Measurements from ENCODE around the gene MELK. TPM values are rescaled to one million over a fixed set of nuclear protein-coding genes. Genes with fewer than 3 reads are reported as not detected.
A peak's percentile ranks its signal among the peaks of the same experiment; 100 is the strongest.
"Not testable (repeated sequence)": the region's sequence is repeated elsewhere in the genome, so short reads cannot be mapped to it uniquely, and the experiment has no call there.

MELK gene
- total and polyA plus RNA-seq, 2 donors (not counting 1 experiment from before 2014, with no cell fraction given): 14.2 to 21.9 TPM

DNA sequence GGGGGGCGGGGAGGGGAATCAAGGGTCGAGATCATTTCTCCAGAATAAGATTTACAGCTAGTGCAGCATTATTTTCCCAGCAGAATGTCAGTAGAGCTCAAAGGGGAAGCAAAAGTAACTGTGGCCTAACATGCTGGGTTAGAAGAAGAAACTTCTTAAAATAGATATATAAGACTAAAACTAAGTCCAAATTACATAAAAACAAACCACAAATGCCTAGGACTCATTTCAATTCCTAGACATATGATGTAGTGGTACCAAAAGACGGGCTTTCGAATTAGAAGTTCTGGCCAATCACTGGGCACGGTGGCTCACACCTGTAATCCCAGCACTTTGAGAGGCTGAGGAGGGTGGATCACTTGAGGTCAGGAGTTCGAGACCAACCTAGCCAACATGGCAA lies 20.8 kb upstream of the MELK start:
- no peak overlapping the region for H2AFZ ChIP-seq (ENCODE audit: low read length)
- no peaks in the 10 kb centered on the region for H3K9me3 ChIP-seq (ENCODE audit: control insufficient read depth, insufficient read depth, low read depth, low read length)
- H3K9ac ChIP-seq (ENCODE audit: insufficient read depth, low read length): no peak overlapping the region
- TF ChIP-seq, protein P1, sequence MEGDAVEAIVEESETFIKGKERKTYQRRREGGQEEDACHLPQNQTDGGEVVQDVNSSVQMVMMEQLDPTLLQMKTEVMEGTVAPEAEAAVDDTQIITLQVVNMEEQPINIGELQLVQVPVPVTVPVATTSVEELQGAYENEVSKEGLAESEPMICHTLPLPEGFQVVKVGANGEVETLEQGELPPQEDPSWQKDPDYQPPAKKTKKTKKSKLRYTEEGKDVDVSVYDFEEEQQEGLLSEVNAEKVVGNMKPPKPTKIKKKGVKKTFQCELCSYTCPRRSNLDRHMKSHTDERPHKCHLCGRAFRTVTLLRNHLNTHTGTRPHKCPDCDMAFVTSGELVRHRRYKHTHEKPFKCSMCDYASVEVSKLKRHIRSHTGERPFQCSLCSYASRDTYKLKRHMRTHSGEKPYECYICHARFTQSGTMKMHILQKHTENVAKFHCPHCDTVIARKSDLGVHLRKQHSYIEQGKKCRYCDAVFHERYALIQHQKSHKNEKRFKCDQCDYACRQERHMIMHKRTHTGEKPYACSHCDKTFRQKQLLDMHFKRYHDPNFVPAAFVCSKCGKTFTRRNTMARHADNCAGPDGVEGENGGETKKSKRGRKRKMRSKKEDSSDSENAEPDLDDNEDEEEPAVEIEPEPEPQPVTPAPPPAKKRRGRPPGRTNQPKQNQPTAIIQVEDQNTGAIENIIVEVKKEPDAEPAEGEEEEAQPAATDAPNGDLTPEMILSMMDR (conservative IDR thresholded peaks at IDR 0.05 in 1 of 2, IDR thresholded peaks at IDR 0.05 in 1 of 2; ENCODE audit: low read depth in 1 of 2, low read length in 2 of 2): no peak
- no peak for TF ChIP-seq EZH2 (IDR thresholded peaks at IDR 0.05; ENCODE audit: low read length, missing control alignments)
- no peak overlapping the region for H3K4me2 ChIP-seq (ENCODE audit: extremely low read depth, insufficient read depth, low read length)
- H4K20me1 ChIP-seq (ENCODE audit: control insufficient read depth, extremely low read depth, insufficient read depth, low read length): no peaks in the 10 kb centered on the region
- H3K27ac ChIP-seq (ENCODE audit: insufficient read depth, low read length): no peak overlapping the region
- H3K4me1 ChIP-seq (ENCODE audit: control insufficient read depth, extremely low read depth, insufficient read depth, low read length): no peaks in the 10 kb centered on the region
- peaks cover 3% of the 10 kb centered on the region for H3K27me3 ChIP-seq (ENCODE audit: control insufficient read depth, insufficient read depth, low read length)
- DNase-seq (ENCODE audit: low read depth in 2 of 2): no peak
- H3K36me3 ChIP-seq (ENCODE audit: control insufficient read depth, insufficient read depth, low read length): no peaks in the 10 kb centered on the region
- no peak overlapping the region for H3K4me3 ChIP-seq (replicated peaks in 1 of 4; ENCODE audit: control extremely low read depth in 1 of 4, insufficient read depth in 1 of 4, low read depth in 3 of 4, low read length in 4 of 4)
- H3K79me2 ChIP-seq (ENCODE audit: control insufficient read depth, insufficient read depth, low read length): no peaks in the 10 kb centered on the region

DNA sequence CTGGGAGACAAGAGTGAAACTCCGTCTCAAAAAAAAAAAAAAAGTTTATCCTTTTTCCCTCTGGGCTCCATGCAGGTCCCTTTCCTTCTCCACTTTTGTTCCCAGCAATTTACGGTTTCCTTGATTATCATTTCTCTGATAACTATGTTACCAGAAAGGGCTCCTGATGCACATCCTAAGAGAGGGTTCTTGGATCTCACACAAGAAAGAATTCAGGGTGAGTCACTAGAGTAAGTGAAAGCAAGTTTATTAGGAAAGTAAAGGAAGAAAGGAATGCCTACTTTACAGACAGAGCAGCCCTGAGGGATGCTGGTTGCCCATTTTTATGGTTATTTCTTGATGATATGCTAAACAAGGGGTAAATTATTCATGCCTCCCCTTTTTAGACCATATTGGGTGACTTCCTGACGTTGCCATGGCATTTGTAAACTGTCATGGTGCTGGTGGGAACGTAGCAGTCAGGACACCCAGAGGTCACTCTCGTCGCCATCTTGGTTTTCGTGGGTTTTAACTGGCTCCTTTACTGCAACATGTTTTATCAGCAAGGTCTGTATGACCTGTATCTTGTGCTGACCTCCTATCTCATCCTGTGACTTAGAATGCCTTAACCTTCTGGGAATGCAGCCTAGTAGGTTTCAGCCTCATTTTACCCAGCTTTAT lies 13.5 kb upstream of the MELK start:
- H3K36me3 ChIP-seq (ENCODE audit: control insufficient read depth, insufficient read depth, low read length): no peaks in the 10 kb centered on the region
- H3K27me3 ChIP-seq (ENCODE audit: control insufficient read depth, insufficient read depth, low read length): no peaks in the 10 kb centered on the region
- peak in 1 of 2 donors; percentile 57 for DNase-seq (ENCODE audit: low read depth in 2 of 2)
- TF ChIP-seq EZH2 (IDR thresholded peaks at IDR 0.05; ENCODE audit: low read length, missing control alignments): no peak
- TF ChIP-seq, protein P1 (conservative IDR thresholded peaks at IDR 0.05 in 1 of 2, IDR thresholded peaks at IDR 0.05 in 1 of 2; ENCODE audit: low read depth in 1 of 2, low read length in 2 of 2): no peak
- no peaks in the 10 kb centered on the region for H3K9me3 ChIP-seq (ENCODE audit: control insufficient read depth, insufficient read depth, low read depth, low read length)
- no peak overlapping the region for H3K4me2 ChIP-seq (ENCODE audit: extremely low read depth, insufficient read depth, low read length)
- no peaks in the 10 kb centered on the region for H3K79me2 ChIP-seq (ENCODE audit: control insufficient read depth, insufficient read depth, low read length)
- H3K4me3 ChIP-seq (replicated peaks in 1 of 4; ENCODE audit: control extremely low read depth in 1 of 4, insufficient read depth in 1 of 4, low read depth in 3 of 4, low read length in 4 of 4): no peak overlapping the region
- H3K9ac ChIP-seq (ENCODE audit: insufficient read depth, low read length): no peak overlapping the region
- H4K20me1 ChIP-seq (ENCODE audit: control insufficient read depth, extremely low read depth, insufficient read depth, low read length): no peaks in the 10 kb centered on the region
- H2AFZ ChIP-seq (ENCODE audit: low read length): peak overlapping the region; percentile 52
- H3K27ac ChIP-seq (ENCODE audit: insufficient read depth, low read length): peak overlapping the region; percentile 23
- H3K4me1 ChIP-seq (ENCODE audit: control insufficient read depth, extremely low read depth, insufficient read depth, low read length): peaks cover 3% of the 10 kb centered on the region

DNA sequence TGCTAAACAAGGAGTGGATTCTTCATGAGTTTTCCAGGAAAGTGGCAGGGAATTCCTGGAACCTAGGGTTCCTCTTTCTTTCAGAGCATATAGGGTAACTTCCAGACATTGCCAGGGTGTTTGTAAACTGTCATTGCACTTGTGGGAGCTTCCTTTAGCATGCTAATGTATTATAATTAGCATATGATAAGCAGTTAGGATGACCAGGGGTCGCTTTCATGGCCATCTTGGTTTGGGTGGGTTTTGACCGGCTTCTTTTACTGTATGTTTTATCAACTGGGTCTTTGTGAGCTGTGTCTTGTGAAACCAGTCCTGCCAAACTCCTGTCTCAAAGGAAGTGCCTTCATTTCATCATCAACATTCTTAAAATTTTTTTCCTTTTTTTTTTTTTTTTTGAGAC lies 11.9 kb upstream of the MELK start:
- no peak overlapping the region for H2AFZ ChIP-seq (ENCODE audit: low read length)
- H3K79me2 ChIP-seq (ENCODE audit: control insufficient read depth, insufficient read depth, low read length): no peaks in the 10 kb centered on the region
- DNase-seq (ENCODE audit: low read depth in 2 of 2): peak in 1 of 2 donors; percentile 48
- TF ChIP-seq, protein P1 (conservative IDR thresholded peaks at IDR 0.05 in 1 of 2, IDR thresholded peaks at IDR 0.05 in 1 of 2; ENCODE audit: low read depth in 1 of 2, low read length in 2 of 2): no peak
- TF ChIP-seq EZH2 (IDR thresholded peaks at IDR 0.05; ENCODE audit: low read length, missing control alignments): no peak
- H3K27ac ChIP-seq (ENCODE audit: insufficient read depth, low read length): no peak overlapping the region
- H3K27me3 ChIP-seq (ENCODE audit: control insufficient read depth, insufficient read depth, low read length): no peaks in the 10 kb centered on the region
- H3K9ac ChIP-seq (ENCODE audit: insufficient read depth, low read length): no peak overlapping the region
- no peak overlapping the region for H3K4me3 ChIP-seq (replicated peaks in 1 of 4; ENCODE audit: control extremely low read depth in 1 of 4, insufficient read depth in 1 of 4, low read depth in 3 of 4, low read length in 4 of 4)
- no peak overlapping the region for H3K4me2 ChIP-seq (ENCODE audit: extremely low read depth, insufficient read depth, low read length)
- no peaks in the 10 kb centered on the region for H3K36me3 ChIP-seq (ENCODE audit: control insufficient read depth, insufficient read depth, low read length)
- H4K20me1 ChIP-seq (ENCODE audit: control insufficient read depth, extremely low read depth, insufficient read depth, low read length): no peaks in the 10 kb centered on the region
- no peaks in the 10 kb centered on the region for H3K9me3 ChIP-seq (ENCODE audit: control insufficient read depth, insufficient read depth, low read depth, low read length)
- H3K4me1 ChIP-seq (ENCODE audit: control insufficient read depth, extremely low read depth, insufficient read depth, low read length): peaks cover 3% of the 10 kb centered on the region

DNA sequence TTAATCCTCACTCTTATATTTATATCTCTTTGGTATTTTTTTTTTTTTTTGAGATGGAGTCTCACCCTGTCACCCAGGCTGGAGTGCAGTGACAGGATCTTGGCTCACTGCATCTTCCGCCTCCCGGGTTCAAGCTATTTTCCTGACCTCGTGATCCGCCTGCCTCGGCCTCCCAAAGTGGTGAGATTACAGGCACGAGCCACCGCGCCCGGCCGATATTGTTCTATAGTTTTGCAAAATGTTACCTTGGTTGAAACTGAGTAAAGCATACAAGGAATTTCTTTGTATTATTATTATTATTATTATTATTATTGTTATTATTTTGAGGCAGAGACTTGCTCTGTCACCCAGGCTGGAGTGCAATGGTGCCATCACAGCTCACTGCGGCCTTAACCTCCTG lies 9.9 kb upstream of the MELK start:
- H3K27ac ChIP-seq (ENCODE audit: insufficient read depth, low read length); H3K4me1 ChIP-seq (ENCODE audit: control insufficient read depth, extremely low read depth, insufficient read depth, low read length); H2AFZ ChIP-seq (ENCODE audit: low read length); H3K27me3 ChIP-seq (ENCODE audit: control insufficient read depth, insufficient read depth, low read length); H3K4me2 ChIP-seq (ENCODE audit: extremely low read depth, insufficient read depth, low read length); H3K9me3 ChIP-seq (ENCODE audit: control insufficient read depth, insufficient read depth, low read depth, low read length); DNase-seq (ENCODE audit: low read depth in 2 of 2); H3K9ac ChIP-seq (ENCODE audit: insufficient read depth, low read length); H4K20me1 ChIP-seq (ENCODE audit: control insufficient read depth, extremely low read depth, insufficient read depth, low read length); H3K4me3 ChIP-seq (replicated peaks in 1 of 4; ENCODE audit: control extremely low read depth in 1 of 4, insufficient read depth in 1 of 4, low read depth in 3 of 4, low read length in 4 of 4); H3K36me3 ChIP-seq (ENCODE audit: control insufficient read depth, insufficient read depth, low read length); H3K79me2 ChIP-seq (ENCODE audit: control insufficient read depth, insufficient read depth, low read length): not testable (repeated sequence)
